B cell (primary cell): Measurements from ENCODE around the gene MAIP1. TPM values are rescaled to one million over a fixed set of nuclear protein-coding genes. Genes with fewer than 3 reads are reported as not detected.

Experiments used
- ATAC-seq: fragments of 200-7000 bp; cut with Tn5 transposase; one replicate; pipeline ENCODE4 v1.10.0; 2021; ENCODE audit warnings: low read depth, mild to moderate bottlenecking, moderate number of reproducible peaks, moderate library complexity
- CTCF ChIA-PET: fragments of 350-600 bp; sonication (Branson Sonifier 250); formaldehyde crosslinking; loops from one replicate; lab custom pipeline; 2021; ENCODE audit warnings: antibody characterized with exemption, inconsistent platforms; lab: Charles Lee
- POLR2A ChIA-PET: fragments of 350-600 bp; sonication (Branson Sonifier 250); formaldehyde crosslinking; loops from one replicate; lab custom pipeline; 2021; ENCODE audit warnings: antibody characterized with exemption; lab: Charles Lee
- DNase-seq: peaks from one replicate; pipeline ENCODE4 v3.0.0; 2013
- H2AFZ ChIP-seq: 2 replicates; pipeline ENCODE4 v1.6.1; 2012; ENCODE audit warnings: mild to moderate bottlenecking, low read depth, low read length; ENCODE audit not compliant: insufficient read depth, poor library complexity, severe bottlenecking
- H3K27ac ChIP-seq, 2 donors: 1 replicate in 1 of 2; 2 replicates in 1 of 2; pipeline ENCODE4 v1.5.1; 2012 to 2013; ENCODE audit warnings: low read length in 2 of 2, mild to moderate bottlenecking in 2 of 2, moderate library complexity in 1 of 2
- H3K27me3 ChIP-seq, 4 experiments: fragments of 200-600 bp in 1 of 4; sonication (generic) in 1 of 4; replicated peaks in 1 of 4; 1 replicate in 2 of 4; 2 replicates in 2 of 4; pipeline versions ENCODE4 v1.6.1 to v1.7.0; 2013 to 2016; ENCODE audit warnings: low read length in 3 of 4, mild to moderate bottlenecking in 2 of 4, mixed read lengths in 1 of 4, moderate library complexity in 1 of 4; ENCODE audit not compliant: insufficient read depth in 4 of 4, control insufficient read depth in 3 of 4; ENCODE audit errors: control extremely low read depth in 1 of 4
- H3K36me3 ChIP-seq, 2 experiments: replicated peaks in 1 of 2; 1 replicate in 1 of 2; 2 replicates in 1 of 2; pipeline versions ENCODE4 v1.6.1 to v1.7.1; 2013; ENCODE audit warnings: low read length in 1 of 2; ENCODE audit not compliant: insufficient read depth in 2 of 2, control insufficient read depth in 1 of 2; ENCODE audit errors: control extremely low read depth in 1 of 2, extremely low read depth in 1 of 2
- H3K4me1 ChIP-seq, 2 donors: fragments of 200-600 bp in 1 of 2; sonication (generic) in 1 of 2; 1 replicate in 1 of 2; 2 replicates in 1 of 2; pipeline versions ENCODE4 v1.5.1 to v1.6.1; 2013 to 2017; ENCODE audit warnings: low read length in 2 of 2; ENCODE audit not compliant: control insufficient read depth in 2 of 2, insufficient read depth in 2 of 2
- H3K4me2 ChIP-seq: replicated peaks from 2 replicates; pipeline ENCODE3; 2012; ENCODE audit warnings: mild to moderate bottlenecking, low read depth, low read length; ENCODE audit not compliant: poor library complexity, severe bottlenecking
- H3K4me3 ChIP-seq, 5 experiments: fragments of 200-600 bp in 1 of 5; sonication (generic) in 1 of 5; 1 replicate in 3 of 5; 2 replicates in 2 of 5; pipeline versions ENCODE4 v1.5.1 to v1.7.0; 2011 to 2016; ENCODE audit warnings: low read length in 4 of 5, mild to moderate bottlenecking in 4 of 5, low read depth in 2 of 5, control low read depth in 1 of 5, moderate library complexity in 1 of 5; ENCODE audit not compliant: insufficient read depth in 1 of 5; ENCODE audit errors: control extremely low read depth in 1 of 5, extremely low read depth in 1 of 5
- H3K79me2 ChIP-seq: fragments of 200-600 bp; sonication (generic); one replicate; pipeline ENCODE4 v1.6.0; 2016; ENCODE audit warnings: low read length; ENCODE audit not compliant: control insufficient read depth, insufficient read depth
- H3K9ac ChIP-seq: fragments of 200-600 bp; sonication (generic); 2 replicates; pipeline ENCODE4 v1.6.1; 2017; ENCODE audit warnings: mild to moderate bottlenecking, low read length, moderate library complexity
- H3K9me3 ChIP-seq, 3 donors: one replicate each; pipeline versions ENCODE4 v1.6.1 to v1.7.1; 2013; ENCODE audit warnings: low read length in 2 of 3; ENCODE audit not compliant: control insufficient read depth in 2 of 3, insufficient read depth in 1 of 3; ENCODE audit errors: control extremely low read depth in 1 of 3
- H4K20me1 ChIP-seq: 2 replicates; pipeline ENCODE4 v1.6.0; 2012; ENCODE audit warnings: mild to moderate bottlenecking, low read length; ENCODE audit not compliant: insufficient read depth, control insufficient read depth, poor library complexity, severe bottlenecking
- H3K27ac Mint-ChIP-seq: one replicate; pipeline ENCODE4 v1.8.0; 2021; ENCODE audit warnings: mixed read lengths
- H3K27me3 Mint-ChIP-seq: one replicate; pipeline ENCODE4 v1.8.0; 2021; ENCODE audit warnings: mixed read lengths
- H3K4me1 Mint-ChIP-seq: one replicate; pipeline ENCODE4 v1.8.0; 2021; ENCODE audit warnings: mixed read lengths
- H3K4me3 Mint-ChIP-seq: one replicate; pipeline ENCODE4 v1.8.0; 2021; ENCODE audit warnings: mixed read lengths
- H3K9me3 Mint-ChIP-seq: one replicate; pipeline ENCODE4 v1.8.0; 2022; ENCODE audit warnings: mixed read lengths; ENCODE audit not compliant: insufficient read depth
- EZH2 ChIP-seq: IDR thresholded peaks from 2 replicates; pipeline ENCODE4 v1.6.1; 2012; ENCODE audit warnings: borderline replicate concordance, low read depth, mild to moderate bottlenecking, moderate library complexity, low read length; ENCODE audit not compliant: insufficient read depth, poor library complexity, severe bottlenecking
- whole genome bisulfite sequencing: methylation state at CpG from one replicate; pipeline ENCODE4 v1.1.5; 2013; ENCODE audit warnings: missing lambda C conversion rate; ENCODE audit not compliant: insufficient coverage; 5-methylcytosine and 5-hydroxymethylcytosine counted together
- intact Hi-C: fragments of 100-400 bp; cut with micrococcal nuclease; formaldehyde crosslinking; loops from one replicate; pipeline ENCODE4 v1.10.0; 2022
- polyA plus RNA-seq: library from polyadenylated mRNA; depleted of rRNA; stranded (reverse); fragments of >200 nt; gene quantifications from 2 replicates; pipeline ENCODE4 v1.2.3, GENCODE V29; 2012
- total RNA-seq, 2 donors: library from RNA; stranded (reverse); fragments of 120-200 nt in 1 of 2; gene quantifications; 1 replicate in 1 of 2; 2 replicates in 1 of 2; pipeline versions ENCODE4 v1.2.3 to v1.2.4, GENCODE V29; 2013 to 2022
- TF ChIP-seq, protein P1 (sequence below): fragments of 200-600 bp; IDR thresholded peaks from one replicate; pipeline ENCODE4 v1.8.0; 2022; ENCODE audit warnings: antibody characterized with exemption, mild to moderate bottlenecking

Gene MAIP1
- total and polyA plus RNA-seq, 2 donors (not counting 1 experiment from before 2014, with no cell fraction given), result 14.4 to 15.8 TPM

DNA sequence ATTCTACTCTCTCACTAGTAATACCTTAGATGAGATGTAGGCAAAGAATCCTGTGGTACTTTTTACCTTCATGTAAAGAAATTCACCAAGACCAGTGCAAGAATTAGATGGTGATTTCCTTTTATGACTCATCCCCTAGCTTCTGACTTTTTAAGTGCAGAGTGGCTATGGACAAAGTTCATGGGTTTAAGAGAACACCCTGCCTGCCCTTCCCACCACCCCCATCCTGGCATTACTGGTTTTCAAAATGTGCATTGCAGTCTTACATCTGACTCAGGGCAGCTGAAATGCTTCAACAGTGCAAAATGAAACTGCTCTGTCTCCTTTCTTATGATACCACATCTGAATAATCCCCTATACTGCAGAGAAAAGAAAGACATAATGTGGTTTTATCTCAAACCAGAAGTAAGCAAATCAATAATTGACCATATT is 22.6 kb downstream of the MAIP1 start:
- Histone ChIP-seq H3K36me3 (peaks cover 0 to 4% of the 10 kb centered on the region in 2 experiments), H3K27me3 (peaks cover 0 to 2% (median 0%) of the 10 kb centered on the region in 4 experiments), H2AFZ (no peak overlapping the region), H3K27ac (no peak overlapping the region), H3K79me2 (no peaks in the 10 kb centered on the region), H3K4me2 (no peak overlapping the region), H3K9me3 (no peaks in the 10 kb centered on the region), H3K4me1 (no peaks in the 10 kb centered on the region), H3K9ac (no peak overlapping the region), H4K20me1 (no peaks in the 10 kb centered on the region), H3K4me3 (no peak overlapping the region)
- H3K4me1 Mint-ChIP-seq, result peaks cover 2% of the 10 kb centered on the region
- H3K9me3 Mint-ChIP-seq, result peaks cover 3% of the 10 kb centered on the region
- no peak overlapping the region for H3K4me3 Mint-ChIP-seq
- TF ChIP-seq EZH2, result no peak
- TF ChIP-seq, protein P1, sequence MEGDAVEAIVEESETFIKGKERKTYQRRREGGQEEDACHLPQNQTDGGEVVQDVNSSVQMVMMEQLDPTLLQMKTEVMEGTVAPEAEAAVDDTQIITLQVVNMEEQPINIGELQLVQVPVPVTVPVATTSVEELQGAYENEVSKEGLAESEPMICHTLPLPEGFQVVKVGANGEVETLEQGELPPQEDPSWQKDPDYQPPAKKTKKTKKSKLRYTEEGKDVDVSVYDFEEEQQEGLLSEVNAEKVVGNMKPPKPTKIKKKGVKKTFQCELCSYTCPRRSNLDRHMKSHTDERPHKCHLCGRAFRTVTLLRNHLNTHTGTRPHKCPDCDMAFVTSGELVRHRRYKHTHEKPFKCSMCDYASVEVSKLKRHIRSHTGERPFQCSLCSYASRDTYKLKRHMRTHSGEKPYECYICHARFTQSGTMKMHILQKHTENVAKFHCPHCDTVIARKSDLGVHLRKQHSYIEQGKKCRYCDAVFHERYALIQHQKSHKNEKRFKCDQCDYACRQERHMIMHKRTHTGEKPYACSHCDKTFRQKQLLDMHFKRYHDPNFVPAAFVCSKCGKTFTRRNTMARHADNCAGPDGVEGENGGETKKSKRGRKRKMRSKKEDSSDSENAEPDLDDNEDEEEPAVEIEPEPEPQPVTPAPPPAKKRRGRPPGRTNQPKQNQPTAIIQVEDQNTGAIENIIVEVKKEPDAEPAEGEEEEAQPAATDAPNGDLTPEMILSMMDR, result no peak
- ATAC-seq (no peak), DNase-seq (no peak)
- intact Hi-C loops, result no loop called here
- CTCF ChIA-PET, result no interaction called here
- H3K27me3 Mint-ChIP-seq, result no peaks in the 10 kb centered on the region
- POLR2A ChIA-PET, result no interaction called here
- H3K27ac Mint-ChIP-seq, result no peak overlapping the region

DNA sequence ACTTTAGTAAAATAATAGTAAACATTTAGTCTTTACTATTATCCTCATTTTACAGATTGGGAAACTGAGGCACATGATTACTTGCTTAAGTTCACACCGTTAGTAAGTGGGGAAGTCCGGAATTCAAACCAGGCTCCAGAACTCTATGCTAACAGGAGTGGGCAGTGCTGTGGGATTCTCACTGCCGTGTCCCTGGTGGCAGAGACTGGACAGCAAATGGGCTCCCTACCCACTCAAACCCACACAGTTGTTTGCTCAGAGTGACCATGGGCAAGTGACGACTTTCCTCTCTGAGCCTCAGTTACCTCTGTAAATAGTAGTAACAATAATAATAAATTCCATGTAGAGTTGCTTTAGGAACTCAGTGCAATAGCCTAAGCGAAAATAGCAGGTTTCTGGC is 24.0 kb downstream of the MAIP1 start:
- Mint-ChIP-seq H3K27ac (no peak overlapping the region), H3K27me3 (no peaks in the 10 kb centered on the region), H3K4me3 (no peak overlapping the region), H3K4me1 (peaks cover 2% of the 10 kb centered on the region), H3K9me3 (peaks cover 3% of the 10 kb centered on the region)
- no peak overlapping the region for H3K9ac ChIP-seq
- no peaks in the 10 kb centered on the region for H4K20me1 ChIP-seq
- H3K79me2 ChIP-seq, result no peaks in the 10 kb centered on the region
- no peak overlapping the region for H3K4me3 ChIP-seq
- no peak for TF ChIP-seq EZH2
- TF ChIP-seq, protein P1, result no peak
- H2AFZ ChIP-seq, result no peak overlapping the region
- no peaks in the 10 kb centered on the region for H3K9me3 ChIP-seq
- H3K27ac ChIP-seq, result no peak overlapping the region
- DNase-seq, result no peak
- WGBS, result 57% methylated on average over 1 of the region's 5 CpGs
- intact Hi-C loops, result no loop called here
- ChIA-PET CTCF (interaction anchor here (0.8 to 2.3 kb wide), 8 partner anchors 9 to 505 kb away, joined by 3 to 35 read pairs (median 4); no protein-coding TSS in a partner anchor), POLR2A (no interaction called here)
- no peak overlapping the region for H3K4me2 ChIP-seq
- ATAC-seq, result no peak
- H3K36me3 ChIP-seq, result peaks cover 0 to under 1% of the 10 kb centered on the region in 2 experiments
- no peaks in the 10 kb centered on the region for H3K4me1 ChIP-seq
- peaks cover 0 to 2% (median 0%) of the 10 kb centered on the region in 4 experiments for H3K27me3 ChIP-seq
